WTC11 (cell line): ENCODE data around the gene HPSE2.

ENCODE experiments used
- CTCF ChIP-seq: fragments of 200-600 bp; IDR thresholded peaks from 2 replicates; pipeline ENCODE4 v1.8.0; 2022; ENCODE audit warnings: antibody characterized with exemption
- NFE2L1 ChIP-seq: sonication (generic); formaldehyde crosslinking; IDR thresholded peaks from 2 replicates; pipeline ENCODE4 v1.8.1; 2023; ENCODE audit warnings: missing genetic modification reagents

- peak; percentile 36; the same call in 1 of the 2 replicates for TF ChIP-seq CTCF
- 0 out of 2 replicates have a peak, but pooled peaks have one; percentile 34 for TF ChIP-seq NFE2L1
Observed at GRCh38 chr10:98423691-98424120, 811.9 kb downstream of the HPSE2 start.
